Fibroblast of peridontal ligament (primary cell): Measurements from ENCODE around the gene TEX44.

Source experiments
- DNase-seq: peaks from one replicate; pipeline ENCODE4 v3.0.0-alpha.2; 2010; ENCODE audit errors: extremely low read depth

The TEX44 gene

DNA sequence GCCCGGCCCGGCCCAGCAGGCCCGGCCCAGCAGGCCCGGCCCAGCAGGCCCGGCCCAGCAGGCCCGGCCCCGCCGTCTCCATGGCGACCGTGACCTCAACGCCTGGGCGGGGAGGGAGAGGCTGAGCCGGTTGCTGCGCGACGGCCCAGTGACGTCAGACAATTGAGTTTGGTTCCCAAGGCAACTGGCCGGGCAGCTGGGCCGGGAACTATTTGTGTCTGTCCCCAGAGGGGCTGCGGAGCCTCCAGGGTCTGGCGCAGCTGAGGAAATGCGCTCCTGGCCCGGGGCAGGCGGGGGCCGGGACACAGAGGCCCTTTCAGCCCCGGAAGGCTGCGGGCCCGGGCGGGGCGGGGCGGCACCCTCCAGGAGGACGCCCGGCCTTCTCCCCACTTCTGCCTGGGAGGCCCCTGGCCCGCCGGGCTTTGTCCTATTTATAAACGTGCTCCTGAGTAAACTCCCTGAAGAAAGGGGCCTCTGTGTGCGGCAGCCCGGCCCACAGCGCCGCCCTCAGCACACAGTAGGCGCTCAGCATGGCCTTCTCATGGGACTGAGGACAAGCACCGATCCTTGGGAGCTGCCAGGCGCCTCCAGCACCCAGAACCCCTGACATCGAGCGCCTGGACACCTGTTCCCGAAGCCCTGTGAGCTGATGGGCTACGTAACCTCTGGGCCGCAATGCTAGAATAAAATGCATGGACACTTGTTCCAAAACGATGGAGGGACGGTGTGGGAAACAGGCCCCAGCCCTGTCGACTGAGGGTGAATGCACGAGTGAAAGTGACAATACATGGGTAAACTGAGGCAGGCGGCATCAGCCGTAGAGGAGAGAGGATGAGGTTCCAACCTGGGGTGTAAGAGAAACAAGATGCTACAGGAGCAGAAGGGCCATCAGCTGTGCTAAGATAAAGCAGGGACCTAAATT is 12.3 kb downstream of the TEX44 start:
- peak; percentile 98 for DNase-seq

DNA sequence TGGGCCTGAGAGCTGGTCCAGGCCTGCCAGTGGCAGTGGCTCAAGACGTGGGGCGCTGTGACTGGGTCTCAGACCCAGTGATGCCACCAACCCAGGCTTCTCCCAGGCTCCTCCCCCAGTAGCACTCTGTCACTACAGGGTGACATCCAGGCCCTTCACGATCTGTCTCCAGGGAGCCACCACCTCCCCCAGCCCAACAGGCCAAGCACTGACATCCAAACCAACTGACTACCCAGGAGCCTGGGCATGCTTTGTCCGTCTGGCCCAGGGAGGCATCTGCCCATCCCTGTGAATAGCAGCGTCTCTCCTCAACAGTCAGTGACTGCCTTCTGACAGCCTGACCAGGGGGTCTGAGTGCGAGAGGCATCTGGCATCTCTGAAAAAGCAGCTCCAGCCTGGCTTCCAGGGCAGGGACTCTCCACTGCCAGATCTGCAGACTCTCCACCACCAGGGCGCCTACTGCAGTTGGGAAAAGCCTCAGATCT is 13.0 kb downstream of the TEX44 start:
- DNase-seq: no peak

- DNase-seq: no peak
These were observed 14.3 kb downstream of the TEX44 start for GRCh38 chr2:231606941-231607340.

GRCh38 chr2:231611273-231612108 is 18.8 kb downstream of the TEX44 start:
- DNase-seq: peak; percentile 70

DNA sequence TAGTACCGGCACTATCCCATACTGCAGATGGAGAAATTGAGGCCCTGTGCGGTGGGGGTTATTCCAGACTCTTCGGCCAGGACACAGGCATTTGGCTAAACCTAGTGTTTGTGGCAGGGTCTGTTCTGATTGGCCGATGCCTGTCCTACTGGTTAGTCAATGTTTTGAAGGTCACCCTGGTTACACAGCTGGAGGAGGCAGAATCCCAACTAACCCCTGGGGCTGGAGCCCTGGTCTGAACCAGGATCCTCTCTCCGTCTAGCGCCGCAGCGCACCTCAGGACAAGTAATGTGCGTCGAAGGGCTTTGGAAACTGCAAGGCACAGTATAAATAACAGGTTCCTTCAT is 19.4 kb downstream of the TEX44 start:
- peak; percentile 82 for DNase-seq

GRCh38 chr2:231612456-231613330 is 20.0 kb downstream of the TEX44 start:
- peak; percentile 94 for DNase-seq

GRCh38 chr2:231613331-231613662 is 20.6 kb downstream of the TEX44 start:
- DNase-seq: peak; percentile 40

DNA sequence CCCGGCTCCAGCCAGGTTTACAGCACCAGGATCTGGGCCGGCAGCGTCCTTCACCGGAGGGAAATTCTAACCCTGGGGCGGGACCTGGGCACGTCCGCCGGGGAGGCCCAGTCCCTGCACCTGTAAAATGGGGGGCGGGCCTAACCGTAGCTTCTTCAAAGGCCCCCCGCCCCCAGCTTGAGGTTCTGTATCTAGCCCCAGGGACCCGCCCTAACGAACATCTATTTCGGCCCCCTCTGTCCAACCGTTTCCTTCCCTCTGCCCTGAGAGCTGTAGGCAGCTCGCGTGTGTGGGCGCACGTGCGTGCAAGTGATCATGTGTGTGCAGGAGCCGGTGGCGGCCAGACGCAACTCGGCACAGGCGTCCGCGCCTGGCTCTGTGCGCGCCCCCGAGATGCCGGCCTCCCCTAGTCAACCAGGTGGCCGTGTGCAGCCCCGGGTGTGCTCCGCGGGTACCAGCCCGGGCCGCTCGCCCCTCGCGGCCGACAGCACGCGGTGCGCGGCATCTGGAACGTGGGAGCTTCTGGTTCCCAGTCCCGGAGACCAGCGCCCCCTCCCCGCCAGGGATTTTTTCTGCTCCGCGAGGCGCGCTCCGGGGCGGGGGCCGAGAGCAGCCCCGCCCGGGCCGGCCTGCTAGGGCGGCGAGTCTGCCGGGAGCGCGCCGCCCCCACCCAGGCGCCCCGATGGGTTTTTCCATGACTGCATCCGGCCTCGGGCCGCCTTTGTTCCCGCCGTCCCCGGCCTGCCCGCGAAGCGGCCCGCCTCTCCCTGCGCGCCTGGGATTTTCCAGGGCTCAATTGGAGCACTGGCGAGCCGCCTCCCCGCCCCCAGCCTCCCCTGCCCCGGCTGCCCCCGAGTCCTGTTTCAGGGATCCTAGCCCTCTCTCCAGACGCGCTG is 21.2 kb downstream of the TEX44 start:
- DNase-seq: peak; percentile 64

DNA sequence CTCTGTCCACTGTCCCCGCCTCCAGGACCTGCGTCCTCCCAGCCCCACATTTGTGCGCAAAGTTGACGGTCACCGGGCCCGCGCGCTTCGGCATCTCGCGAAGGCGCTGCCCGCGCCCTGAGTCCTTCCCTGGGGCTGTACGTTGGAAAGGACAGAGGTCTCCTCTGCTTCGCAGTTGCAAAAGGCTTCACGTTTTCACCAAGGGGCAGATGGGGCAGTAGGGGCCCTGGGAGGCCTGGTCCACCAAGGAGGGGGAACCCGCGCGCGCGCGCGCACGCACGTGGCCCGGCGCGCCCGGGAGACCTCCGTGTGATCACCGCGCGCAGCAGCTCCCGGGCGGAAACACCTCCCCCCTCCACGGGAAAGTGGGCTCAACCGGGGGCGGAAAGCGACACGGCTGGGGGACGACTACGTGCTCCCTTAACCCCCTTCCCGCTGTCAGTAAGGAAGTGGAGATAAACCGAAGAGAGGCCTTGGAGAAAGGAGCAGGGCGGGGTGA is 21.9 kb downstream of the TEX44 start:
- no peak for DNase-seq

DNA sequence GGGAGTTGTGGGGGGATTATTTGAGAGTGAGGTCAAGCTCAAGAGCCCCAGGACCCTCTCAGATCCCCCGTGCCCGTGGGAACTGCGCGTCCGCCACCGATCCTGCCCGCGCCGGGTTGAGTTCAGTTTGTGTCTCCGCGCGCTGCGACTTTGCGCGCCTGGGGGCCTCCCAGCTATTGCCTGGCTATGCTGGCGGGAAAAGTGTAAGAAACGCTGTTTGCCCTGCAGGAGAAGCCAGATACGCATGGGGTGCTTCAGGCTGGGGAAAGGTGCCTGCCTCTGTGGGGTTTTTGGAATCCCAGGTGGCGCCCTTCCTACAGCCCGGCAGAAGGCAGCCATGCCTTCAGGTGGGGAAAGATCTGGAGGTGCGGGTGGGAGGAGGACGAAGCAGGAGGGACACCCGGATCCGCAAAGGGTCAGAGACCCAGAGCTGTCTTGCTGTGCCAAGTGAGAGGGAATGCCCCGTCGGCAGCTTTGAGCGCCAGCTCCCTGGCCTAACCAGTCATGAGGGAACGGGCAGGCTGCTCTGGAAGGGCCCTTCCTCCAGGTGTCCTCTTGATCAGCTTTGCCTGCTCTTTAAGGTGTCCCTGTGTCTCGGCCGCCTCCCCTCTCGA is 22.5 kb downstream of the TEX44 start:
- DNase-seq: no peak

GRCh38 chr2:231616296-231616695 is 23.6 kb downstream of the TEX44 start:
- no peak for DNase-seq

- no peak for DNase-seq
These were observed 24.6 kb downstream of the TEX44 start for GRCh38 chr2:231617059-231617926.

DNA sequence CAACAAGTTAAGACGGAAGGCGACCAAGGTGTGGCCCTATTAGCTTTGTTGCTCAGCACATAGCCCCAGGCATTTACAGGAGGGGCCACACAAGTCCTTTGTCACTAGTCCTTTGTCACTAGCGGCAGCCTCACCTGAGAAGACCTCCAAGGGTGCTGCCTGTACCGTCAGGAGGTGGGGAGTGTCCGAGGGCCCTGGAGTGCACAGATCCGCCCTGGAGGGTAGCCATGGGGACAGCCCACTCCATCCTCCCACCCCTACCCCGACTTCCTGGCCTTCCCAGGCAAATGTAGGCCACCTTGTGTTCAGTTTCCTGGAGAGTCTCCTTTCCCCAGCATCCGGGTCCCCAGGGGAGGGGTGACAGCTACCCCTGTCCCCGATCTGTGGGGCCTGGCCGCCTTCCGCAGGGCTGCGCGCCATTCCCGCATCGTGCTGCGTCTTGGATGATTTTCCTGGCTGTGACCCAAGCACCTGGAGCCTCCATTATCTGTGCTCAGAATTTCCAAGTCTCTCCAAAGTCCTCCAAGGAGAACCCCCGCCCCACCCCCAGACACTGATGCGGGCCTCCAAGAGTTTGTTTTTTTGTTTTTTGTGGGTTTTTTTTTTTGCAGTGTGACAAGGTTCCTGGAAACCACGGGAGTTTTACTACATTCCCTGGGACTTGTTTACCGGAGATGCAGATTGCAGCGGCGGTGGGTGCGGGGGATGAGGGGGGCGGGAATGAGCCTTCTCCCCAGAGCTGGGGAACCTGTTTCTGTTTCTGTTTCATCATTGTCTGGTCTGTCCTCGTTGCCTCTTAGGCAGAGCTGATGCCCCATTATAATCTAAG is 28.6 kb downstream of the TEX44 start:
- DNase-seq: peak; percentile 33

- DNase-seq: no peak
These were observed 30.3 kb downstream of the TEX44 start for GRCh38 chr2:231622963-231623362.

- no peak for DNase-seq
These were observed 33.8 kb downstream of the TEX44 start for GRCh38 chr2:231626449-231626848.

DNA sequence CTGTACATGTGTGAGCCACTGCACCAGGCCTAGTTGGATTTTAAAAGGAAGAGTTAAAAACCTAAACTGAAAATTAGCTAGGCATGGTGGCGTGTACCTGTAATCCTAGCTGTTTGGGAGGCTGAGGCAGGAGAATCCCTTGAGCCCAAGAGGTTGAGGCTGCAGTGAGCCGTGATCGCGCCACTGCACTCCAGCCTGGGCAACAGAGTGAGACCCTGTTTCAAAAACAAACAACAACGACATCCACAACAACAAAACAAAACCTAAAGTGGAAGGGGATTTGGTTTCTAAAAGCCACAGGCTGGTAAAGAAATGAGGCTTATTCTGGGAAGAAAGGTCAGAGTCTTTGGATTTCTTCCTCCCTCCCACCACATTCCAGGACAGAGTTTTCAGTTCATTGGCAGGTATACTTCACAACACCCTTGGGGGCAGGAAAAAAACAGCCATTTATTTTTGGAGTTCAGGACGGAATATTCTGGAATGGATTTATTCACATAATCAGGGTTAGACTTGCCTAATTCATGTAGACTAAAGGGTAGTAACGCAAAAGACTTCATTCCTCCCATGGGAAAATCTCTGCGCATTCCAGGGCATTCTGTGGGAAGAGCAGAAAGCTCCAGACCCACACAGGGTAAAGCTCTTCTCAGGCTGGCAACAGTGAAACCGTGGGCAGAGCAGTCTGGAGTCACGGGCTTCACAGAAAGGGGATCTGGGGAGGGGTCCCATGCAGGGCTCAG is 34.9 kb downstream of the TEX44 start:
- DNase-seq: peak; percentile 96

GRCh38 chr2:231632559-231633142 is 40.0 kb downstream of the TEX44 start:
- DNase-seq: peak; percentile 98
